Measurements from ENCODE around the gene NADSYN1.

- TF ChIP-seq CTCF (conservative IDR thresholded peaks at IDR 0.05; ENCODE audit: low read depth in 2 of 2) (no peak), REST (IDR thresholded peaks at IDR 0.05; ENCODE audit: unreplicated experiment) (no peak), EZH2 (IDR thresholded peaks at IDR 0.05; ENCODE audit: low read depth, unreplicated experiment) (no peak), EZH2phosphoT487 (IDR thresholded peaks at IDR 0.05; ENCODE audit: unreplicated experiment) (no peak), NANOG (IDR thresholded peaks at IDR 0.05; ENCODE audit: borderline replicate concordance) (no peak), JUNB (IDR thresholded peaks at IDR 0.05; ENCODE audit: unreplicated experiment) (no peak), CREB1 (CRISPR knock-in tag; IDR thresholded peaks at IDR 0.05; ENCODE audit: low read depth) (no peak), STAT1 (IDR thresholded peaks at IDR 0.05; ENCODE audit: unreplicated experiment) (no peak), POLR2AphosphoS5 (IDR thresholded peaks at IDR 0.05; ENCODE audit: low read depth) (no peak), ETS1 (IDR thresholded peaks at IDR 0.05) (no peak), ZNF114 (CRISPR knock-in tag; IDR thresholded peaks at IDR 0.05) (no peak)
These were observed 46.1 kb downstream of the NADSYN1 start for GRCh38 chr11:71499125-71499524.

Data from GM23338 (cell line).